ENCODE results near the gene SLC44A3.

The SLC44A3 gene

GRCh38 chr1:94864821-94865220 lies 44.7 kb downstream of the SLC44A3 start:
- TF ChIP-seq CTCF (IDR thresholded peaks at IDR 0.05; ENCODE audit: control insufficient read depth, extremely low read depth, insufficient read depth), result no peak
- H3K4me3 ChIP-seq (ENCODE audit: low read depth, low read length), result 0 out of 2 replicates have a peak overlapping the region, but pooled peaks have one; percentile 1
- no peak for DNase-seq (ENCODE audit: low read depth)

- no peak for TF ChIP-seq CTCF (IDR thresholded peaks at IDR 0.05; ENCODE audit: control insufficient read depth, extremely low read depth, insufficient read depth)
- DNase-seq (ENCODE audit: low read depth), result no peak
- H3K4me3 ChIP-seq (ENCODE audit: low read depth, low read length), result no peak overlapping the region
Measured at GRCh38 chr1:94865360-94865759, 45.2 kb downstream of the SLC44A3 start.

- no peak for DNase-seq (ENCODE audit: low read depth)
Measured at GRCh38 chr1:94866164-94866807, 46.1 kb downstream of the SLC44A3 start.

GRCh38 chr1:94871031-94871430 lies 50.9 kb downstream of the SLC44A3 start:
- TF ChIP-seq CTCF (IDR thresholded peaks at IDR 0.05; ENCODE audit: control insufficient read depth, extremely low read depth, insufficient read depth), result no peak
- H3K4me3 ChIP-seq (ENCODE audit: low read depth, low read length), result no peak overlapping the region
- DNase-seq (ENCODE audit: low read depth), result no peak

More at GRCh38 chr1:94866164-94866807, 46.1 kb downstream of the SLC44A3 start:
- TF ChIP-seq CTCF (IDR thresholded peaks at IDR 0.05; ENCODE audit: control insufficient read depth, extremely low read depth, insufficient read depth), result no peak
- no peak overlapping the region for H3K4me3 ChIP-seq (ENCODE audit: low read depth, low read length)

- no peak overlapping the region for H3K4me3 ChIP-seq (ENCODE audit: low read depth, low read length)
- no peak for DNase-seq (ENCODE audit: low read depth)
- no peak for TF ChIP-seq CTCF (IDR thresholded peaks at IDR 0.05; ENCODE audit: control insufficient read depth, extremely low read depth, insufficient read depth)
Measured at GRCh38 chr1:94872771-94873495, 52.8 kb downstream of the SLC44A3 start.

GRCh38 chr1:94873520-94874351 lies 53.6 kb downstream of the SLC44A3 start:
- no peak overlapping the region for H3K4me3 ChIP-seq (ENCODE audit: low read depth, low read length)
- no peak for TF ChIP-seq CTCF (IDR thresholded peaks at IDR 0.05; ENCODE audit: control insufficient read depth, extremely low read depth, insufficient read depth)
- no peak for DNase-seq (ENCODE audit: low read depth)

Measured in LNCaP clone FGC (cell line).